Measurements from ENCODE around the gene TGIF1.
"Not testable (repeated sequence)": the region's sequence is repeated elsewhere in the genome, so short reads cannot be mapped to it uniquely, and the experiment has no call there.

Gene TGIF1

DNA sequence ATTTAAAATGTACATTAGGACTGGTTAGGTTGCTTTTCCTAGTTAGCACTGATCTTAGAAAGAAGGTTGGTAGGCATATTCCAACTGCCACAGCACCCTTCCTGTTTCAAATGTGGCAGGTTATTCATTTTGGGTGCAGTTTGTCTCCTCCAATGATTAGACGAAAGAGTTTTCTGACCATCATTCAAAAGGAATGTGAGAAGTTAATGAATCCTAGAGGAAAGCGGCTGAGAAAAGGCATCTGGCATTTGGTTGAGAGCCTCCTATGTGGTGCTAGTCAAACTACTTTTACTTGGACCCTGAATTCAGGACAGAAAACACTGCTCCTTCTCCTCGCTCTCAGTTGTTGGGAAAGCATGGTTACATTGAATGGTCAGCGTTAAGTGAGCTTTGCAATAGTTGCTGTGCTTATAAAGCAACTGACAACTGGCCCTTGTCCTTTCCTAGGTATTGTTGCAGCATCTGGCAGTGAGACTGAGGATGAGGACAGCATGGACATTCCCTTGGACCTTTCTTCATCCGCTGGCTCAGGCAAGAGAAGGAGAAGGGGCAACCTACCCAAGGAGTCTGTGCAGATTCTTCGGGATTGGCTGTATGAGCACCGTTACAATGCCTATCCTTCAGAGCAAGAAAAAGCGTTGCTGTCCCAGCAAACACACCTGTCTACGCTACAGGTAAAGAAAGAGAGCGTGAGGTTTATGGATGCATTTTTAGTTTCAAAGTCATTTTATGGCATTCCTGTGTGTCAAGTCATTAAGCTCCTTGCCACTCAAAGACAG is 6.1 kb downstream of the TGIF1 start:
- no peak for DNase-seq (ENCODE audit: low read depth)

DNA sequence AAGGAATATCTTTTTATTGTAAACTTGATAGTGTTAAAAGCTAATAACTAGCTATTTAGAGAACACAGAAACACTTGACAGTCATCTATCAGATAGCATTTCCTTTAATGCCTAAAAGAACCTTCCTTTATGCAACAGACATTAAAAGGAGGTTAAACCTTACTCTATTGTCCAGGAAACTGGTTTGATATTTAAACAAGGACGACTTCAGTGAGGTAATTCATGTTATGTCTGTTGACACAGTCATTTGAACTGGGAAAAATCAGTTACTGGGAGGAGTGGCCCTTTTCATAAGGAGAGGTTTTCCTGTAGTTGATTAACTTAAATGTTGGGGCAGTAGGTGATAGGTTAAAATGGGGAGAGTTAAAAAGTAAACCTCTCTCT is 6.7 kb downstream of the TGIF1 start:
- no peak for DNase-seq (ENCODE audit: low read depth)

DNA sequence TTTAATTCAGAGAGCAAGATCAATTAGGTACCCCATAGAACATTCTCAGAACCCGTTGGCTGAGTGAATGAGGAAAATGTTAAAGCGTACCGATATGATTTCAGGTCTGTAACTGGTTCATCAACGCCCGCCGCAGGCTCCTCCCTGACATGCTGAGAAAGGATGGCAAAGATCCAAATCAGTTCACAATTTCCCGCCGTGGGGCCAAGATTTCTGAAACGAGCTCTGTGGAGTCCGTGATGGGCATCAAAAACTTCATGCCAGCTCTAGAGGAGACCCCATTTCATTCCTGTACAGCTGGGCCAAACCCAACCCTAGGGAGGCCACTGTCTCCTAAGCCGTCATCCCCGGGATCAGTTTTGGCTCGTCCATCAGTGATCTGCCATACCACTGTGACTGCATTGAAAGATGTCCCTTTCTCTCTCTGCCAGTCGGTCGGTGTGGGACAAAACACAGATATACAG is 7.3 kb downstream of the TGIF1 start:
- no peak for DNase-seq (ENCODE audit: low read depth)

DNA sequence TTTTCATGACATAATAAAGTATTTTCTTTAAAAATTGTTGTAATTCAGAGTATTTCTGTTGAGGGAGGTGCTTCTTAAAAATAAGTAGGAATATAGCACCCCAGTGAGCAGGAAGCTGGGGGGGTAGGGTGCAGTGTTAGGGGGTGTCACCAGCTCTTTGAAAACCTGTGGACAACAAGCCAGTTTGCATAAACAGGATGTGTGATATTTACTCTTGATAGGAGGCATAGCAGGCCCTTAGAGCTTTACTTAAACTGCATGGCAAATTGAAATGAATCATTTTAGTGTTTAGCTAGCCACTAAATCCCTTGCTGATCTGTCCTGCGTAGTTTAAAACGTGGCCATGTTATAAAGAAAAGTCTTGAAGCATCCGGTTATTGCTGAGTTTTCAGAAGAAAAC is 8.4 kb downstream of the TGIF1 start:
- DNase-seq (ENCODE audit: low read depth), result no peak

DNA sequence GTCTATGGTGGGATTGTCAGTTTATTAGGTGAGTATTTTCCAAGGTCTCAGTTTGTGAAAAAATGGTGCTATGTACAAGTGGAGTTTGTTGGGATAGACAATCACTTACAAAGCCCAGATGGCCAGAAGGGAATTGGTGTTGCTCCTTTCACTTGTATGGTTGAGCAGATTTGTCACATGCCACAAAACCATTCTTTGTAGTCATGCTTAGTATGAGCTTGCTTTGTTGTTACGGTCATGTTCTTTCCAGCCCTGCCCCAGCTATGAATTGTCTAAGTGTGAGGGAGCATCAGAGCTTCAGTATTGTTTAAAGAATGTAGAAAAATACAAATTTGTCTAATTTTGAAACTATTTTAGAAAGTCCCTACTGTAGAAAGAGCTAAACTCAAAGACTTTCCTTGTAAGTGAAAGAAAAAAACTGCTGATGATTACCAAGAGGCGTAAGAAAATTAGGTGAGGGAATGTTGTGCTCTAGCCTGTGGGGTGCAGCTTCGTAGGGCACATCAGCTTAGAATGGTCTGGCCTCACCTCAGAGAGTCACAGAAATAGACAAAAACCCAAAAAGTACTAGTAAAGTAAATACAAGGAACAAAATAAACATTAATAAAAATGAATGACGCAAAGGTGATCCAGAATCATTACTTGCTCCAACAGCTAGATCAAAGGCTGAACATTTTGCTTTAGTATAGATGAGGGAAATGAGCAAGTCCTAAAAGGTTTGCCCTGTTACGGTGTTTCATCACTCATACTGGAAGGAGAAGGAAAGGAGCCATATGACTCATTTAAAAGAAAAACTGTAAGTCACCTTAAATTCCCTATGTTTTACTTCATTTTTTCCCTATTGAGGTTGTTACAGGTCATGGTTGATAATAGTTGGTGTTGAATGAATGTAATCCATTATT is 9.2 kb downstream of the TGIF1 start:
- no peak for DNase-seq (ENCODE audit: low read depth)

DNA sequence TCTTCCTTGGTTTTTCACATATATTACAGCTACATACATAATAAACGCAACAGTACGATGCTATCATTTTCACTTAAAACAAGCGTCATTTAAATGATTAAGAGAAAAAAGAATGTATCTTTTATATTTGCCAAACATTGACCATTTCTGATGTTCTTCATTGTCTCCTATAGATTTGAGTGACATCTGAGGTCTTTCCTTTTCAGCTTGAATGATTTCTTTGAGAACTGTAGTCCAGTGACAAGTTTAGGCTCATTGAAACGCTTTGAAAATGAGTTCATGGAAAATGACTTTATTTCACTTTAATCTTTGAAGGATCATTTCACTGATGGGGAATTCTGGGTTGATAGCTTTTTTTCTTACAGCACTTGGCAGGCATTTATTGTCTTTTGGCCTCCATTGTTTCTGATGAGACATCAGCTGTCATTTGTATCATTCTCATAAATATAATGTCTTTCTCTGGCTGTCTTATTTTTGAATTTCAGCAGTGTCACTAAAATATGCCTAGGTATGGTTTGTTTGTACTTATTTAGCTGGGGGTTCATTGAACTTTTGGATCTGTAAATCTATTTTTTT is 10.9 kb downstream of the TGIF1 start:
- no peak for DNase-seq (ENCODE audit: low read depth)

DNA sequence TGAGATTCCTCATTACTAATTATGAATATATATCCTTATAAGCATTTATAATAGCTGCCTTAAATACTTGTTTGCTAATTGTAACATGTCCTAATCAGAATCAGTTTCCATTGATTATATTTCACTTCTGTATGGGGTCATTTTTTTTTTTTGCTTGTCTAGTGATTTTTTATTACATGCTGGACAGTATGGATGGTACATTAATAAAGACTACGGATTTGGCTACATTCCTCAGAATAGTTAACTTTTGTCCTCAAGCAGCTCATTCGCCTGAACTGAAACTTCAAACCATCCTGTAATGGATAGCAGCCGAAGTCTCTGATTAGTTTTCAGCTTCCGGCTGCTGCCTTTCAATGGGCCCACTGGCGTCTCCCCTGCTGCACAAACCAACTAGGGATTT is 11.7 kb downstream of the TGIF1 start:
- no peak for DNase-seq (ENCODE audit: low read depth)

DNA sequence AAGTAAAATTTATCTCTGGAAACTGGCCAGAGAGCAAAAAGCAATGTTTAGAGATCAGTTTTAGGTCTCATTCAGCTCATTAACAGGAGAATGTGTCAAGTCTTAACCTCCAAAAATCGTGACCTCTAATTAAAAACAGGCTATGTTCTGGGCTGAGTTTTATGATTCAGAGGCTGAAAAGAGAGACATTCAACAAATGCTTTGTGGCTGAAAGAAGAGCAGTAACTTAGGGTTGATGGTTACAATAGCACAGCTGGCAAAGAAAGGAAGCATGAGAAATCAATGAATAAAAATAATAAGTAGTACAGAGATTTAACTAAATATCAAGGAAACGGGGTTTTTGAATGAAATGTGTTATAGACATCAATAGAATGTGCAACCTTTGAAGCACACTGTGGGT is 13.1 kb downstream of the TGIF1 start:
- no peak for DNase-seq (ENCODE audit: low read depth)

DNA sequence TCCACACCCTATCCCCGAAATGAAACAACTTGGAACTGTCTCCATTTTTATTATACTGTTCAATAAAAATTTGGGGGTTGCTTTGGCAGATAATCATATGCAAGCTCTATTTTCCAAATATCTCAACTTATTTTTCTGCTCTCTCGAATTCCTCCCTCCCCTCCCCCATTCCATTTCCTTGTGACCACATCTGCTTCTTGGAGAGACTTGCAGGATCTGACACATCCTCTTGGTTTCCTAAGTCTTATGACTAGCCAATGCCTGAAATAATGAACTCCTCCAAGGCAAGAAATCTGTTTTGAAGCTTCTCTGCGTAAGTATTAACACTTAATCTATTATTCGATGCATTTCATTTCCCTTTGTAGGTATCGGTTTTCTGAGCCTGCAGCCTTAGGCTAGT is 16.1 kb downstream of the TGIF1 start:
- DNase-seq (ENCODE audit: low read depth), result no peak

DNA sequence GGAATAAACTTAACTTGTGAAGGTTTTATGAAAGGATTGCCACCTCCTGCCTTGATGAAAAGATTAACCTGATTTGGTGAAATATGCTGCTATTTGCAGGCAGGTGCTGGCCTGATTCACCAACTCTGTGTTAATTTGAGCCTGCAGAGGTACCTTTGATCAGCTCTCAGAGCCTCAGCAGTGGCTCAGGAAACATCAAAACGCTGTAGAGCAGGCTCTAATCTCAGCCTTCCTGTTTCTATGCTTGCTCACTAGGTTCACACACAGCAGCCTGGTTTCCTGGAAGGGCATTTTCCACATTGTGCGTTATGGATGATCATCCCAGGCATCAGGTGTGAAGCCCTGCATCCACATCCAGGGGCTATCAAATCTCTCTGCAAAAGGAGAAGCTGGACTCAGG is 16.9 kb downstream of the TGIF1 start:
- DNase-seq (ENCODE audit: low read depth), result no peak

DNA sequence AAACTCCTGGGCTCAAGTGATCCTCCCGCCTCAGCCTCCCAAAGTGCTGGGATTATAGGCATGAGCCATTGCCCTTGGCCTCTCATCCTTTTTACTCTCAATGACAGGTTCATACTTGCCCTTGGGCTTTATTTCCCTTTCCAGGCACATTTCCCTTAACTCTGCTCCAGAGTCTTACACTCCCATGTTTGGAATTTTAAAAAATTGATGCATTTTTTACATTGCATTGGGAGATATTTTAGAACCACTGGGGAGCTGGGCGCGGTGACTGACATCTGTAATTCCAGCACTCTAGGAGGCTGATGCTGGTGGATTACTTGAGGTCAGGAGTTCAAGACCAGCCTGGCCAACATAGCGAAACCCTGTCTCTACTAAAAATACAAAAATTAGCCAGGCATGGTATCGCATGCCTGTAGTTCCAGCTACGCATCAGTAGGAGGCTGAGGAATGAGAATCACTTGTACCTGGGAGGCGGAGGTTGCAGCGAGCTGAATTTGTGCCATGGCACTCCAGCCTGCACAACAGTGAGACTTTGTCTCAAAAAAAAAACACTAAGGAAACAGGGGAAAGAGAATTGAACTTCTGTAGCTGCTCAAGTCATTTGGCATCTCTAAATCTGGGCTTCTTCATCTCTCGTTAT is 18.2 kb downstream of the TGIF1 start:
- no peak for DNase-seq (ENCODE audit: low read depth)

DNA sequence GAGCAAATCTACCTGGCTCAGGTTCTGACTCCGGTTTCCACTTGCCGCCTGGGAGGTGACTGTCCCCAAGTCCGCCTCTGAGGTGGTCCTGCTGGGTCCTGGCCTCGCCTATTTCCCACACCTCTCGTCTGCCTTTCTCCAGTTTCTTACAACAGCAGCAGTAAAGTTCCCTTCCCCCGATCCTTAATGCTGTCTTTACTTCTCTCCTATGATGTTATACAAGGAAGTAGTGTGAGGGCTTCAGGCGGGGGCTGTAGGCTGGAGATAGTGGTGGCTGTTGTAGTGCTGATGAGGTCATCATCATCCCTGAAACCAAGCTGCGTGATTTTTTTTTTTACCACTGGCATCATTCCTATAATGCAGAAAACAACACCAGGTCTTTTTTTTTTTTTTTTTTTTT is 18.9 kb downstream of the TGIF1 start:
- DNase-seq (ENCODE audit: low read depth), result no peak

DNA sequence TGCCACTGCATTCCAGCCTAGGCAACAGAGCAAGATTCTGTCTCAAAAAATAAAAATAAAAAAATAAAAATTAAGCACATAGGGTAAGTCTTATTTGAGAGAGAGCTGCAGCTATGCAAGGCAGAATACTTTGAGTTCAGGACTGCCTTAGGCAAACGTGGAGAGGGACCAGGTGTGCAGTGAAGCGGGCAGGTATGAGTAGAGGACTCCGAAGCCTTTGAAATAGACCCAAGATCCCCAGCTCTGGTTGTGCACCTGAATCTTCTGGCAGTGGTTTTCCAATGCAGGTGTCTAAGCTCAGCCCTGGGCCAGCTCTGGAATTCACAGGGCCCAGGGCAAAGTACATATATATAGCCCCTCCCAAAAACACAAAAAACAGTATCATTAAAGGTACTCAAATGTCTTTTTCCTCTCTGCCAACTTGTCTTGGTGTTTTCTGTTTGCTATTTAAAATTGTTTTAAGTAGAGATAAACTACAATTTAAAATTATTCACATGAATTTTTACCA is 21.2 kb downstream of the TGIF1 start:
- no peak for DNase-seq (ENCODE audit: low read depth)

DNA sequence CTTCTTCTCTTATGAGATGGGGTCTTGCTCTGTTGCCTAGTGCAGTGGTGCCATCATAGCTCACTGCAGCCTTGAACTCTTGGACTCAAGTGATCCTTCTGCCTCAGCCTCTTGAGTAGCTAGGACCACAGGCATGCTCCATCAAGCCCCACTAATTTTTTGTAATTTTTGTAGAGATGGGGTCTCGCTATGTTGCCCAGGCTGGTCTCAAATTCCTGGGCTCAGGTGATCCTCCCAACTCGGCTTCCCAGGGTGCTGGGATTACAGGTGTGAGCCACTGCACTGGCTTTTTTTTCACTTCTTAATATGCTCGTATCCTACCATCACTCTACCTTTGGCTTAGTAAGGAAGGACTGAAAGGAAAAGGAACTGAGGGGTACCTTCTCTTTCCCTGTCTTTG is 22.1 kb downstream of the TGIF1 start:
- not testable (repeated sequence) for DNase-seq (ENCODE audit: low read depth)

DNA sequence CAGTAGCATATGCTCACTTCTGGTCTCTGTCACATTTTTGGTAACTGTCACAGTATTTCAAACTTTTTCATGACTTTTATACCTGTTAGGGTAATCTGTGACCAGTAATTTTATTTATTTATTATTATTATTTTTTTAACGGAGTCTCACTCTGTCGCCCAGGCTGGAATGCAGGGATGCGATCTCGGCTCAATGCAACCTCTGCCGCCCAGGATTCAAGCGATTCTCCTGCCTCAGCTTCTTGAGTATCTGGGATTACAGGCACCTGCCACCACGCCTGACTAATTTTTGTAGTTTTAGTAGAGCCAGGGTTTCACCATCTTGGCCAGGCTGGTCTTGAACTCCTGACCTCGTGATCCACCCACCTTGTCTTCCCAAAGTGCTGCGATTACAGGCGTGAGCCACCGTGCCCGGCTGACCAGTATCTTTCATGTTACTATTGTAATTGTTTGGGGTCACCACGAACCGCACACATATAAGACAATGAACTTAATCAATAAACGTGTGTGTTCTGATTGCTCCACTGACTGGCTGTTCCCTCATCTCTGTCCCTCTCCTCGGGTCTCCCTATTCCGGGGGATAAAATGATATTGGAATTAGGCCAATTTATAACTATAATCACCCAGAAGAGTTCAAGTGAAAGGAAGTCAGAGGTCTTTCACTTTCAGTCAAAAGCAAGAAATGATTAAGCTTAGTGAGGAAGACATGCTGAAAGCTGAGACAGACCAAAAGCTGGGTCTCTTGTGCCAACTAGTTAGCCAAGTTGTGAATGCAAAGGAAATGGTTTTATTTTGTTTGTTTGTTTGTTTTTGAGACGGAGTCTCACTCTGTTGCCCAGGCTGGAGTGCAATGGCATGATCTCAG is 22.9 kb downstream of the TGIF1 start:
- DNase-seq (ENCODE audit: low read depth), result no peak

DNA sequence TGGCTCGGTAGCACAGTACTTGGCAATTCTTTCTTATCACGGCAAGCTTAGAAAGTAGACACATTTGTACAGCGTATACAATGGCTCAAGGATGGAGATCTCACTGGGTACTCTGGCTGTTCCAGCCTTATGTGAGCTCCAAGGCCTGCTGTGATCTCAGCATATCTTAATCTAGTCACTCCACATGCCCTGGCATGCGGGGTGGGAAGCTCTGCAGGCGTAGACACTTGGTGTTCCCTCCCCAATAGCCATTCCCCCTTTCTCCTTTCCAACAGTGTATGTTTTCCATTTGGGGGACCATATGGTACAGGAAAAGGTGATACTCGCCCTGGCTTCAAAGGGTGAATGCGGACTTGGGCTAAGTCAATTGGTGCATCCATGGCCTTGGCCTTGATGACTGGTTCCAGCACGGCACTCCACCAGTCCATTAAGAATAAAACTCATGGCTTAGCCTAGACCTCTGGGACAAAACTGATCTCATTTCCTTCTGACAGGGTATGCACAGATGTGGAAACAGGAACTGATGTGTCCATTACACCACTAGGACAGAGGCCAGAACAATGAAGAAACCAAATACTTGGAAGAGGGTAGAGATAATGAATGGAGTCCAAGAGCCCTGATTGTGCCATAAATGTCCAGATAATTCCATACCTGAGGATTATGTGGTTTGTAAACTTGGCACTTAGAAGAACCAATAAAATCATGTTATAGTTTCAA is 28.4 kb downstream of the TGIF1 start:
- no peak for DNase-seq (ENCODE audit: low read depth)

DNA sequence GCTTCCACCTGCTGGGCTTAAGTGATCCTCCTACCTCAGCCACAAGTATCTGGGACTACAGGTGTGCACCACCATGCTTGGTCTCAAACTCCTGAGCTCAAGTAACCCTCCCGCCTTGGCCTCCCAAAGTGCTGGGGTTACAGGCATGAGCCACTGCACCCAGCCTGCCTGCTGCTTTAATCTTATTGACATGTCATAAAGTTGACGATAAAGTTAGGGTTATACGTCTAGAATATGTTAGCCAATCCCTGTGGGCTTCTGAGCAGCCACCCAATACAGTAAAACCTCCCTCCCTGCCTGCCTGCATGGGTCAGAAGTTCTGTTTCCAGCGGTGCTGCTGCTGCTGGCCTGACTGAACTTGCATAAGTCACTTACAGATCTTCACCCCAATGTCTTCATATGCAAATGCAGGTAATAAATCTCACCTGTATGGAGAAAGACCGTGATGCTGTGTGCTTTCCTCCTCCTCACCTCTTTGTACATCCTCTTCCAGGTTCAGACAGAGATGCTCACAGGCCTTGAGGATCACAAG is 30.1 kb downstream of the TGIF1 start:
- DNase-seq (ENCODE audit: low read depth), result no peak

DNA sequence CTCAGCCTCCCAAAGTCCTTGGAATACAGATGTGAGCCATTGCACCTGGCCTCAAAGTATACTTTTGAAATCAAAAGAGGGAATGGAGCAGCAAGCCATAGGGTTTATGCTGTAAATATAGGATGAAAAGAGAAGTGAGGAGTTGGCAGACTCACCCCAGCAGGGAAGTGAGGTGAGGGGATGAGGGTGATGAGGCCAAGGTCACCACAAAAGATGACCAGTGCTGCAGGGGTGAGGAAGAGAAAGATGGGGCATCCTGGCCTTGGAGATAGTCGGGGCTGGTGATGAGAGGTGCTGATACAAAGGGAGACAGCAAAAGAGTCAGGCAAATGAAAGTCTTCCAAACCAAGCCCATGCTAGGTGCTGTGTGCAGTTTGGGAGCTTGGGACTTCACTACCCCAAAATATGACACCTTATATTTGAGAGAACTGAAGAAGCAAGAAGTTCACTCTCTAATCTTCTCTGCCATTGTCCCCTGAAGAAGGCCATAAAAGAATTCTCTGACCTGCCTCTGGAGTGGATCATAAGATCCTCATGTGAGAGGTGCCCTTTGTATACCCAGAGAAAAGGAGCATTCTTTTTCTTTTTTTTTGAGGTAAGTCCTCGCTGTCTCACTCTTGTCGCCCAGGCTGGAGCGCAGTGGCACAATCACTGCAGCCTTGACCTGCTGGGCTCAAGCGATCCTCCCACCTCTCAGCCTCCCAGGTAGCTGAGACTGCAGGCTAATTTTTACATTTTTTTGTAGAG is 31.0 kb downstream of the TGIF1 start:
- DNase-seq (ENCODE audit: low read depth), result no peak

DNA sequence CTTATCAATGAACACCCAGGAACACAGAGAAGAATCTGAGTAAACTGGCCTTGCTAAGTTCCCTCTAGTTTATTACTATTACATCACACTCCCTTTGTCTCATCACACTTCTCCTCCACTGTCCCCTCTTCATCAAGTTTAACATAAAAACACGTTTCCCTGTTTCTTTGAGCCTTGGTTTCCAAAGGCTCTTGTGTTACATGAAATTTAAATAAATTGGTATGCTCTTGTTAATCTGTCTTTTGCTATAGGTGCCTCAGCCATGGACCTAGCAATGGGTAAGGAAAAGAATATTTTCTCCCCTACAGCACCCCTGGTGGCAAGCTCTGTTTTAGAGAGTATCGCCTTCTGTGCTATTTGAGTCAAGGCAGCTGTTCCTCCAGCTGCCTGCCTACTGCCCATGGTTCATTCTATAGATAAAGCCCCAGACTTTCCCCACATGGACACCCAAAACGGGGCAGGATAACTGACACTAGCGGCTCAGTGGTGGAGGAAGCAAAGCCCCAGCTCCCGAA is 31.8 kb downstream of the TGIF1 start:
- no peak for DNase-seq (ENCODE audit: low read depth)
